CD4-positive, alpha-beta T cell treated with Interleukin-15 for 1 hour (primary cell): ENCODE results near the gene TBC1D5.

Experiments
- DNase-seq: peaks from one replicate; pipeline ENCODE4 v3.0.0-alpha.2; 2020

TBC1D5 gene

GRCh38 chr3:17122758-17123157 is 619.7 kb downstream of the TBC1D5 start:
- DNase-seq, result no peak

- DNase-seq, result no peak
Measured at GRCh38 chr3:17121336-17121735, 621.1 kb downstream of the TBC1D5 start.

GRCh38 chr3:17120115-17120514 is 622.3 kb downstream of the TBC1D5 start:
- DNase-seq, result no peak

- no peak for DNase-seq
Measured at GRCh38 chr3:17119201-17120072, 623.0 kb downstream of the TBC1D5 start.

GRCh38 chr3:17118771-17119170 is 623.7 kb downstream of the TBC1D5 start:
- DNase-seq, result no peak

GRCh38 chr3:17116007-17116600 is 626.3 kb downstream of the TBC1D5 start:
- no peak for DNase-seq

GRCh38 chr3:17115186-17115585 is 627.2 kb downstream of the TBC1D5 start:
- DNase-seq, result no peak

- DNase-seq, result no peak
Measured at GRCh38 chr3:17111586-17111985, 630.8 kb downstream of the TBC1D5 start.

GRCh38 chr3:17110660-17111396 is 631.6 kb downstream of the TBC1D5 start:
- DNase-seq, result no peak
